ENCODE data around the gene NIFK. TPM values are rescaled to one million over a fixed set of nuclear protein-coding genes. Genes with fewer than 3 reads are reported as not detected.
A peak's percentile ranks its signal among the peaks of the same experiment; 100 is the strongest.

Gene NIFK
- total and polyA plus RNA-seq, 2 of the 4 experiments (the other 2 are of a cell fraction), result 19.5 to 24.3 TPM

- no peak overlapping the region for H3K4me2 ChIP-seq (ENCODE audit: low read depth, low read length)
- H3K36me3 ChIP-seq (ENCODE audit: control insufficient read depth, insufficient read depth, low read length), result no peaks in the 10 kb centered on the region
- H4K8ac ChIP-seq (ENCODE audit: low read depth in 2 of 2, low read length in 2 of 2), result no peak overlapping the region
- H3K9ac ChIP-seq (ENCODE audit: low read depth, low read length), result no peak overlapping the region
- BruUV-seq (replicated peaks), result no TSS peak
- H2BK5ac ChIP-seq (ENCODE audit: low read depth, low read length, poor library complexity, severe bottlenecking), result no peak overlapping the region
- no peak overlapping the region for H2BK120ac ChIP-seq (ENCODE audit: low read depth, low read length)
- in situ Hi-C loops (cut with MboI; ENCODE audit: low sequenced_read_pairs), result no loop called here
- peak; percentile 69 for DNase-seq
- no CpG with 5 or more reads among the region's 4 CpGs for WGBS, 2 experiments (ENCODE audit: extremely low coverage in 2 of 2, insufficient read length in 1 of 2)
- no peak overlapping the region for H3K18ac ChIP-seq (ENCODE audit: low read depth, low read length)
- H3K27ac ChIP-seq (ENCODE audit: insufficient read depth, low read length), result no peak overlapping the region
- peak overlapping the region; percentile 27 for H2AFZ ChIP-seq (replicated peaks; ENCODE audit: low read length, poor library complexity)
- H3K9me3 ChIP-seq (ENCODE audit: control insufficient read depth, insufficient read depth, low read length), result no peaks in the 10 kb centered on the region
- no peak overlapping the region for H2BK20ac ChIP-seq (ENCODE audit: low read depth, low read length)
- no peak overlapping the region for H2AK5ac ChIP-seq (ENCODE audit: low read depth, low read length)
- no peak overlapping the region for H3K4me3 ChIP-seq (ENCODE audit: insufficient read depth, low read depth, low read length)
- H3K27me3 ChIP-seq (ENCODE audit: control insufficient read depth, insufficient read depth, low read length), result peaks cover 2% of the 10 kb centered on the region
- H4K91ac ChIP-seq (ENCODE audit: insufficient read depth, low read depth, low read length), result no peak overlapping the region
- no peak overlapping the region for H2BK15ac ChIP-seq (ENCODE audit: low read depth, low read length)
- ATAC-seq (ENCODE audit: low read depth), result peak; percentile 69
- no peak overlapping the region for H2AK9ac ChIP-seq (replicated peaks; ENCODE audit: low read depth, low read length, poor library complexity)
- H3K23ac ChIP-seq (ENCODE audit: low read depth, low read length), result no peak overlapping the region
- no peak overlapping the region for H4K5ac ChIP-seq (ENCODE audit: low read depth, low read length)
- H3K14ac ChIP-seq (replicated peaks; ENCODE audit: low read depth, low read length), result no peak overlapping the region
- ChIA-PET CTCF (interaction anchor here (0.7 to 1.9 kb wide), 4 partner anchors 10 to 186 kb away, joined by 3 to 5 read pairs (median 4); no protein-coding TSS in a partner anchor), POLR2A (ENCODE audit: unreplicated experiment) (interaction anchor here (0.6 kb wide), 2 partner anchors 76 to 157 kb away, joined by 3 to 5 read pairs; no protein-coding TSS in a partner anchor)
- dilution Hi-C loops (cut with HindIII; ENCODE audit: low sequenced_read_pairs, unreplicated experiment), result no loop called here
- no peaks in the 10 kb centered on the region for H3K79me1 ChIP-seq (ENCODE audit: low read depth in 1 of 2, low read length in 2 of 2)
- intact Hi-C loops (cut with micrococcal nuclease), result no loop called here
- no peaks in the 10 kb centered on the region for H4K20me1 ChIP-seq (ENCODE audit: insufficient read depth, low read length)
- TF ChIP-seq RAD21 (IDR thresholded peaks at IDR 0.05; ENCODE audit: low read length), result peak; percentile 56
- TF ChIP-seq MXI1 (IDR thresholded peaks at IDR 0.05; ENCODE audit: borderline replicate concordance, low read depth, low read length), result no peak
- TF ChIP-seq MAZ (IDR thresholded peaks at IDR 0.05; ENCODE audit: borderline replicate concordance, low read depth, low read length), result no peak
- TF ChIP-seq POLR2A (IDR thresholded peaks at IDR 0.05; ENCODE audit: low read depth, low read length), result no peak
- no peak for TF ChIP-seq CHD1 (IDR thresholded peaks at IDR 0.05; ENCODE audit: low read depth, low read length)
- no peak for TF ChIP-seq RFX5 (IDR thresholded peaks at IDR 0.05; ENCODE audit: low read depth, low read length)
- TF ChIP-seq NFE2L2 (IDR thresholded peaks at IDR 0.05; ENCODE audit: low read depth, low read length), result no peak
- no peak for TF ChIP-seq RCOR1 (IDR thresholded peaks at IDR 0.05; ENCODE audit: insufficient replicate concordance, low read length)
- no peak for TF ChIP-seq FOS (IDR thresholded peaks at IDR 0.05; ENCODE audit: low read depth, low read length)
- no peak for TF ChIP-seq BHLHE40 (IDR thresholded peaks at IDR 0.05; ENCODE audit: low read depth, low read length)
- no peak for TF ChIP-seq CEBPB (IDR thresholded peaks at IDR 0.05; ENCODE audit: low read depth, low read length)
- TF ChIP-seq MAFK (IDR thresholded peaks at IDR 0.05; ENCODE audit: low read depth, low read length), result no peak
- peak; percentile 58 for TF ChIP-seq SMC3 (IDR thresholded peaks at IDR 0.05; ENCODE audit: low read depth, low read length)
- TF ChIP-seq ELK1 (IDR thresholded peaks at IDR 0.05; ENCODE audit: borderline replicate concordance, low read depth, low read length), result no peak
- peak; percentile 56 for TF ChIP-seq CTCF (conservative IDR thresholded peaks at IDR 0.05; ENCODE audit: low read depth, low read length)
- no peak for TF ChIP-seq USF2 (IDR thresholded peaks at IDR 0.05; ENCODE audit: low read depth, low read length)
- no peak overlapping the region for H3K56ac ChIP-seq (ENCODE audit: extremely low read depth, insufficient read depth, low read length)
- H3K4ac ChIP-seq (ENCODE audit: low read depth, low read length), result no peak overlapping the region
- no peaks in the 10 kb centered on the region for H3K9me1 ChIP-seq (ENCODE audit: insufficient read depth, low read length)
- H3K4me1 ChIP-seq (ENCODE audit: control insufficient read depth, insufficient read depth, low read length), result no peaks in the 10 kb centered on the region
Observed at GRCh38 chr2:121689356-121689755, 47.3 kb downstream of the NIFK start.
